Measurements from ENCODE around the gene MTPN.

MTPN gene, protein sequence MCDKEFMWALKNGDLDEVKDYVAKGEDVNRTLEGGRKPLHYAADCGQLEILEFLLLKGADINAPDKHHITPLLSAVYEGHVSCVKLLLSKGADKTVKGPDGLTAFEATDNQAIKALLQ

DNA sequence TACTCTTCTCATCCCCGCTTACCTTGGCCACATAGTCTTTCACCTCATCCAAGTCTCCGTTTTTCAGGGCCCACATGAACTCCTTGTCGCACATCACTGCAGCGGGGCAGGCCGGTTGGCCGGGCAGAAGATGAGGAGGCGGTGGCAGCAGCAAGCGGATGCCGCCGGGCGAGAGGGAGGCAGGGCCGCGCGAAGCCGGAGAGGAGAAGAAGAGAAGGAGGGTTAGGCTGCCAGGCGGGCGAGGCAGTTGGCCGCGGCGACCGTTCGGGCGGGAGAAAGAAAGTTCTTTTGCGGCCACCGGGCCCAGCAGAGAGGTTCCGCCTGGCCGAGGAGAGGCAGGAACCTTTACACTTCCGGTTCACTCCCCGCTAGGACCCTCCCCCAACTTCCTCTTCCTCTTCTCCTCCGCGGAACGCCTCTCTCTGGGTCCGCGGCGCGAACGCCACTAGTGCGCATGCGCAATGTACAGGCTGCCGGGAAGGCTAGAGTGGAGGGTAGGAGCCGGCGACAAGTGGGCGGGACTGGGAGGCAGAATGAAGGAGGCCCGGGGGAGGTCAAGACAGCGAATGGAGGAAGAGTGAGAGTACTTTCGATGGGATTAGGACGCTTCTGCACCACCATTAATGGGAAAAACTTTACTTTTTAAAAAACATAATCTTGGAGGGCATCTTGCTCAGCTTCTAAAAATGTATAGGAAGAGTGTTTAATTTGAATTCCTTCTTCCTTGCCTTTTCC is at the start of gene MTPN:
MTPN (minus strand) TSS at position 353 of the 735 bp plus-strand sequence; CDS start at position 94, 259 bp downstream.
- DNase-seq, result peak; percentile 96

DNA sequence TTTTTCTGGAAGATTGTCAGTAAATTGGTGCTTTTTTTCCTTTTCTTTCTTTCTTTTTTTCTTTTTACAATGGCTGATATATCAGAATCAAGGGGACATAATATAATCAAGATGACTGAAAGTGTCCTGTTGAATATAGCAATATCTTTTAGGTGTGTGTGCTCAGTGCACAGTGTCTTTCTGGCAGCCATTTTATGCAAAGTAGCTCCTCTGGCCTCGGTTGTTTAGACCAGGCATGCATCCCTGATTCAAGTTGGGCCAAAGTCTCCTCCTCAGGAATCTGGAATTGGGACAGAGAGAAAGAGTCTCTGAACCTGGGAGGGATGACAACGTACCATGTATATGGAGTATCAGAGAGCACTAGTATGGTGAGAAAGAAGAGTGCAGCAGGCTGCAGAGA is 49.0 kb upstream of the MTPN start:
- DNase-seq, result no peak

DNA sequence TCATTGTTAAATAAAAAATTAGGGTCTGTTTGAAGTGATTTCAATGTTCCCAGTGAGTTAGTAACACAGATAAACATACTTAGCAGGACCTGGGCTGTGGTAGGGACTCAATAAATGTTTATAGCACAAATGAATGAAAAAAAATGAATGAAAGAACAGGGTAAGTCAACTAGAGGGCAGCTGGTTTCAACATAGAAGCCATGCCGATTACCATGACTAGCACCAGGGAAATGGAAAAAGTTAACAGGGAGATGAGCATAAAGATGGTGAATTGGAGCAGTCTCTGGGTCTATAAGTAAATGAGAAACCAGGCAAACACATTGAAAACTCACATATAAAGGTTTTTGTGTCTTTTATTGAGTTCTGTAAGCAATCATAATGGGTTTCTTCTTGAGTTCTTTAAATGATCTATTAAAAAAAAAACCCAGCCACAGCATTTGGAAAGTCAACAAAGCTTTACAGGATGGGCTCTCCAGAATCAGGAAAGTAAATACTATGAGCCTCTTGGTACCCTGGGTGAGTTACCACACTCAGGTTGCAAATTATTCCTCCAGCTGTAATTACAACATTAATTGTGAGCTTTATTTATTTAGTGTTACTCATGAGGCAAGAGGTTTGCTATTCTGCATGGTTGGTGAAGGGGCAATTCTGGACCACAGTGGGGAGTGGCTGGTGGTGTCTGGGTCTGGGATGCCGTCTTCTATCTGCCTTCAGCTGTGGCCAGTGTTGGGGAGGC is 46.1 kb upstream of the MTPN start:
- no peak for DNase-seq

DNA sequence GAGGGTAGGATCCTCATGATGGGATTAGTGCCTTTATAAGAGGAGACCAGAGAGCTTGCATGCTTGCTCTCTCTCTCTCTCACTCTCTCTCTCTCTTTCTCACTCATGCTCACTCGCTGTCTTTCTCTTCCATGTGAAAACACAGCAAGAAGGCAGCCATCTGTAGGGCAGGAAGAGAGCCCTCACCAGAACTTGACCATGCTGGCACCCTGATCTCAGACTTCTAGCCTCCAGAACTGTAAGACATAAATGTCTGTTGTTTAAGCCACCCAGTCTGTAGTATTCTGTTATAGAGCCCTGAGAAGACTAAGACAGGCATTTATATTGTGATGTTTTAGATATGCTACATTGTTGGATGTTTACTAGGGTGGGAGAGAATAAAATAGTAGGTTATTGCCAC is 43.4 kb upstream of the MTPN start:
- DNase-seq, result no peak

DNA sequence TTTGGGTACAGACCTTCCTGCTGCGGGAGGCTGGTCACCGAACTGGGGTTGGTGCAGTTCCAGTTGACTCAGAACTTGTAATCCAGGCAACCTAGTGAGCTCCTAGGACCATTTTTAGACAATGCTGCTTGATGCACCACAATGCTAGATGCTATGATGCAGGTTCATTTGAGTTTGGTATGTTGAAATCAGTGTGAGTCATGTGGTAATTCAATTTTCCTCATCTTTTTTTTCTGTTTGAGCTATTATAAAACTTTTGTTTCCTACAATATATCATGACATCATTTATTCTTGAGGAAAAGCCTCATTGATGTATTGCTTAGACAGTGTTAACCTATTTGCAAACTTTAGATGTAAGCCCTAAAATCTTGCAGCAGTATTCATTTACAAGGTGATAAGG is 40.9 kb upstream of the MTPN start:
- no peak for DNase-seq

DNA sequence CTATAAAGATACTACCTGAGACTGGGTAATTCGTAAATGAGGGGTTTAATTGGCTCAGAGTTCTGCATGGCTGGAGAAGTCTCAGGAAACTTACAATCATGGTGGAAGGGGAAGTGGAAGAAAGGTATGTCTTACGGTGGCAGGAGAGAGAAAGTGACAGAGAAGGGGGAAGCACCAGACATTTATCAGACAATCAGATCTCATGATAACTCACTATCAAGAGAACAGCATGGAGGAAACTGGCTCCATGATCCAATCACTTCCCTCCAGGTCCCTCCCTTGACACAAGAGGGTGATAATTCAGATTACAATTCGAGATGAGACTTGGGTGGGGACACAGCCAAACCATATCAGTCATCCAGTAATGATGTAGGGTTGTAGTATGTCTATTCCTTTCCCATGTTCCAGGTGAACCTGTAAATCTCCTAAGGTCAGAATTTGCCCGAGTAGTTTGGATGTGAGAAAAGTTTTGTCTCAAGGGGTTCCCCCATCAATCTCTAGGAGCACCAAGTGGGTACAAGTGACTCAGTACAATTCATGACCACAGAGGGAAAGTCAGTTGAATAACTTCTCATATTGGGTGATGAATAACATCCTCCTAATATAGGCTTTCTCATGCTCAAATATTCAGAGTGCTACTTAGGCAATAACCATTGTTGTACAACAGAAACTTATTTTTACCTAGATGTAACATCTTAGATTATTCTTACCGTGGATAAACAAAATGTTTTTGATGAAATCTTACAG is 39.7 kb upstream of the MTPN start:
- no peak for DNase-seq

DNA sequence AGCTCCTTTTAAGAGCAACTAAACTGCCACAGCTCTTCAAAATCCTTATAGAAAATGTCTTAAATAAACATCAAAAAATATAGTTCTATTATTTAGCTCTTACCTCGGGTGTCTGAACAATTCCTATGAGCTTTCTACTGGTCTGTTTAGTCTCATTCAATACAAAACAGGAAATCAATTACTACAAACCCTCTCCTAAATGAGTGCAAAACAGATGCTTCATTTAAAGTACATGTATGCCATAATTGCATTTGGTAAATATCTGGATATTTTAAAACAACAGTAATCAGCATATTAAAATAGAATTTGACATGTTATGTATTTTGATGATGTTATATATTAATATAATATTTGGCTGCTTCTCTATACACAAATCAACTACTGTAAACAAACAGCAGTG is 38.5 kb upstream of the MTPN start:
- no peak for DNase-seq

DNA sequence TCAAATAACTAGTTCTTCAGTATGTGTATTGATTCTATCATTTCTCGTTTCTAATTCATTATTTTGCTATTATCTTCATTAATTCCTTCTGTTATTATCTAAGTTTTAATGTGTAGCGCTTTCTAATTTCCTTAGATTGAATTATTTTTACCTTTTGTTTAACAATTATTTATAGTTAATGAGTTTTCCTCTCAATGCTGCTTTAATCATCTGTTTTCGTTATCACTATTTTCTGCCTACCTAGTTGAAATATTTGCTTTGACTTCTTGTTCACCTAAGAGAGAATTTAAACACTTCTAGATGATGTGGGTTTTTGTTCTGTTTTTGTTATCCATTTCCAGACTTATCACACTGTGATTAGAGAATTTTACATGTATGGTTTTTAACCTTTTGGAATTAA is 37.5 kb upstream of the MTPN start:
- no peak for DNase-seq

DNA sequence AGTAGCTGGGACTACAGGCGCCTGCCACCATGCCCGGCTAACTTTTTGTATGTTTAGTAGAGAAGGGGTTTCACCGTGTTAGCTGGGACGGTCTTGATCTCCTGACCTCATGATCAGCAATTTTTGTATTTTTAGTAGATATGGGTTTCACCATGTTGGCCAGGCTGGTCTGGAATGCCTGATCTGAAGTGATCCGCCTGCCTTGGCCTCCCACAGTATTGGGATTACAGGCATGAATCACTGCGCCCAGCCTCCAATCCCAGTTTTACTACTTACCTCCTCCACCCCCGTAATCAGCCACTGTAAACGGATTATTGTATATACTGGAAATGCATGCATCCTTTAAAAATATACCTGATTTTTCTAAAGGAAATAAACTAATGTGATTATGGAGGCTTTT is 35.1 kb upstream of the MTPN start:
- no peak for DNase-seq

DNA sequence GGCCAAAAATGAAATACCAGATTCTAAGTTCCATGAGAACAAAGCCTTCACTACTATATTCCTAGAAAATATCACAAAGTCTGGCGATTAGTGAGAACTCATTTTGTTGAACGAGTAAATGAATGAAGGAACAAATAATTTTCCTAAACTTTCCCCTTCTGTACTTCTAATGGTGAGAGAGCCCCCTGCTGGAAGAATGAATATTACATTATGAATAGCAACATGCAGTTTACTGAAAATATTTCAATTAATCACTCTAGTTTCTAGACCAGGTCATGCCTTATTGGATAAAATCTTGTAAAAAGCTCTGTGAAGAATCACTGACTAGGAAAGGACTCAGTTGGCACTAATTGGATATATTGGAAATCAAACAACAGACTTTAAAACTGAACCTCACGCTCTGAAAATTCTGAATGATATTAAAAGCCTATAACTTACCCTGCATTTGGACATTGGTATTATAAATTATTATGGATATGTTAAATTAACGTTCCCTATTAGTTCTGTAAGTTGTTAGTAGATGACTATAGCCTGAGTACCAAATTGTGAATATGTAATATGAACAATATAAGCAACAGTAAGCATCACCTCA is 32.4 kb upstream of the MTPN start:
- no peak for DNase-seq

DNA sequence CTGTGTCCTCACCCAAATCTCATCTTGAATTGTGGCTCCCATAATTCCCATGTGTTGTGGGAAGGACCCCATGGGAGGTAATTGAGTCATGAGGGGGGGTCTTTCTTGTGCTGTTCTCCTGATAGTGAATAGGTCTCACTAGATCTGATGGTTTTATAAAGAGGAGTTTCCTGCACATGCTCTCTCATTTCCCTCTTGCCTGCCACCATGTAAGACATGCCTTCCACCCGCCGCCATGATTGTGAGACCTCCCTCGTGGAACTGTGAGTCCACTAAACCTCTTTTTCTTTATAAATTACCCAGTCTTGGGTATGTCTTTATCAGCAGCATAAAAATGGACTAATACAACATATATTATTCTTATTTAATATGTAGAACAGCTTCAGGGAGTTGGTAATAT is 29.0 kb upstream of the MTPN start:
- no peak for DNase-seq

DNA sequence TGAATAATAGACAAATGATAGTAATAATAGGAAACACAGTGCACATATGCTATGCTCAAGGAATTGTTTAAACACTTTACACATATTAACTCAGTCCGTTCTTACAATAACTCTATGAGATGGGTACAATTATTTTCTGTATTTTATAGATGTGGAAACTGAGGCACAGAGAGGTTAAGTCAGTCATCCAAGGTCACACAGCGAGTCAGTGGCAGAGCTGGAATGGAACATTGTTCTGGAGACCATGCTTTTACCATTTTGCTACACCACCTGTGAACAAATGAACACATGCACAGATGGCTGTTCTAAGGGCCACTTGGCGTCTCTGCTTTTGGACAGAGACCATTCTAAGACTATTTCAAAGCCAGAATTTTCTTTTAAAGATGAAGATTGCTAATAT is 26.9 kb upstream of the MTPN start:
- no peak for DNase-seq

DNA sequence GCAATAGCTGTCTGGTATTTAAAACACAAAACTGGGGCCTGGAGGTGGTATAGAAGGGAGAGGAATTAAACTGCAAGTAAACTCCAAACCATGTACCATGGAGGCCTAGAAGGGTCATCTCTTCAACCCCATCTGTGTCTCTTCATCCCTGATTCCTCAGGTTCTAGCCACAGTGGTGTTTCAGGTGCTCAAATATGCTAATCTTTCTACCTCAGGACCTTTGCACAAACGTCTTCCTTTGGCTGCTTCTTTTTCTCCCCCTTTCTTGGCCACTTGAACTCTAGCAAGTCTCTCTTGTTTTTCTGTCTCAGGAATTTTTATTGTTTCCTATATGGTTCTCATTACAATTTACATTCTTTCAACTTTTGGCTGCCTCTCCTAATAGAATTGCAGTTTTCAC is 25.6 kb upstream of the MTPN start:
- DNase-seq, result no peak

DNA sequence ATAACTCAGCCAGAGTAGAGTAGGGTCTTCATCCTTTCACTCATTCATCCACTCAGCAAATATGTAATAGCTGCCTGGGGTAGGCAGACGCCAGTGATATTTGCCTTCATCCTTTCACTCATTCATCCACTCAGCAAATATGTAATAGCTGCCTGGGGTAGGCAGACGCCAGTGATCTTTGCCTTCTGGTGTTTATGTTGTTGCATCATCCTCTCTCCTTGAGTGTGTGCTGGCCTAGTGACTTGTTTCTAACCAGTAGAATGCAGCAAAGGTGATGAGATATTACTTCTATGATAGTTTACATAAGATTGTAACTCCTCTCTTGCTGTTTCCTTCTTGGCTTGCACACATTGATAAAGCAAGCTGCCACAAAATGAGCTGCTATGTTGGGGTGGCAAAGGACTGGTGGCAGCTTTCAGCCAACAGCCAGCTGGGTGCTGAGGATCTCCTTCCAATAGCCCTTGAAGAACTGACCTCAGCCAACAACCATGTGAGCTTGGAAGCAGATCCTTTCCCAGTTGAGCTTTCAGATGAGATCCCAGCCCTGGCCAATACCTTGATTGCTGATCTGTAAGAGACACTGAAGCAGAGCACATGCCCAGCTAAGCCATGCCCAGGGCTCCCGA is 23.2 kb upstream of the MTPN start:
- DNase-seq, result no peak

DNA sequence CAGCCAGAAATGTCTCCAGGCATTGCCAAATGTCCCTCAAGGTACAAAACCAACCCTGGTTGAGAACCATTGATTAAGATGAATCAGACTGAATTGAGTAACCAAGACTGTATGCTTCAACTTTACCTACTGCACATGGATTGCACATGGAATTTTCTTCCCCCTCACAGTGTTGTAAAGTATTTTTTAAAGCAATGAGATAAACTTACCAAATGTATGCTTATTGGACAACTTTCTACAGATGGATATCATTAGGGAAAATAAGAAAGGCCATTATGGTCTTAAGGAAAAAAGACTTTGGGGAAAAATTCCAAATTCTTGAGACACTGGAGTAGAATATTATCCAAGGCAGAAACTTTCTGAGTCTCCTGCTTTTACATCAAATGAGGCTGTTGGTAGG is 20.9 kb upstream of the MTPN start:
- no peak for DNase-seq

DNA sequence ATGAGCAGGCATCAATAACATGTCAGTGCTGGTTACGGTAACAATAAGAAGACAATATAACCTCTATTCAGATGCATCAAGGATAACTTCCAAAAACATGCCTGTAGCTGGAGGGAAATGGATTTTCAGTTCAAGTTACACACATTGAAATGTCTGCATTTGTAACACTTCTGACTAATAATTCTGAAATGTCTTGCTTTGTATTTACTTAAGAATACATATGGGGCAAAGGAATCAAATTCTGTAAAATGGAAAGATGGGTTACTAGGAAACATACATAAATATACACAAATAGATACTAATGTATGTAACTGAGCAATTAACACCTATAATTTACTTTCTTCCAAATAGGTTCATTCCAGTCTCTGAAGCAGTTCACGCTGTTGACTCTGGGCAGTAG is 18.6 kb upstream of the MTPN start:
- DNase-seq, result no peak

DNA sequence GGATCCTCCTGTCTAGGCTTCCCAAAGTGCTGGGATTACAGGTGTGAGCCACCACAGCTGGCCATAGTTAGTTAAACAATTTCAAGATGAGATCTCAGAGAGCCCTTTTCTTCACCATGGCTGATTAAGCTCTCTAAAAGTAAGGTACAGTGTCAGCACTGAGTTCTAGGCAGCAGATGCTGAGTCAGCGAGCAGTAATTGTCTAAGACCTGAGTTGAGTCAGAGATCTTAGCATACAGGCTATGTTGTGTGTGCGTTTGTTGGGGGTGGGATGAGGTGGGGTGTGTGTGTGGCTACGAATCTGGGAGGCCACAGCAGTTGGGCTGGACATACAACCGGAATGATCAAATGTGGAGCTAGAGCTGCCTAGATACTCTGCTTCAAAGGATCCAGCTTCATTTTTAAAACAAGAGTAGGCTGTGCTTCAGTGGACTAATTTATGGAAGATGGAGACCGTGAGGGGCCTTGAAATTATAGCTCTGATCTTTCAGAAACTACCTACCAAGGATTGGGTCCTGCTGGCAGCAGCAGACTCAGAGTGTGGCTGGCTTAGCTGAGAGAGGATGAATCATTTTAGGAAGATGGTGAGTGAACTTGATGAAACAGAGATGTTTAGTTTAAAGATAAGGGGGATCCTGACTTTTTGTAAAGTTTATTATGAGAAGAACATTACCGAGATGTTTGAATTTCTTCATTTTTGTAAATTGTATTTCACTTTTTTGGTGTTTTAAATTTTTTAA is 17.5 kb upstream of the MTPN start:
- no peak for DNase-seq

DNA sequence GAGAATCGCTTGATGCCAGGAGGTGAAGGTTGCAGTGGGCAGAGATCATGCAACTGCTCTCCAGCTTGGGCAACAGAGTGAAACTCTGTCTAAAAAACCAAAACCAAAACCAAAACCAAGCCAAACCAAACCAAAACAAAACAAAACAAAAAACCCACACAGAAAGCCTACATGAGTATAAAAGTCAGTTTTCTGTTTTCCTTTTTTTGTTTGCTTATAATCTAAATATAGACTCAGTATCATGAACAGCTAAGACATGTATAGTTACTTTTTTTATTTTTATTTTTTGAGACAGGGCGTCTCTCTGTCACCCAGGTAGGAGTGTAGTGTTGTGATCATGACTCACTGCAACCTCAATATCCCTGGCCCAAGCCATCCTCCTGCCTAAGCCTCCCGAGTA is 16.8 kb upstream of the MTPN start:
- DNase-seq, result no peak

DNA sequence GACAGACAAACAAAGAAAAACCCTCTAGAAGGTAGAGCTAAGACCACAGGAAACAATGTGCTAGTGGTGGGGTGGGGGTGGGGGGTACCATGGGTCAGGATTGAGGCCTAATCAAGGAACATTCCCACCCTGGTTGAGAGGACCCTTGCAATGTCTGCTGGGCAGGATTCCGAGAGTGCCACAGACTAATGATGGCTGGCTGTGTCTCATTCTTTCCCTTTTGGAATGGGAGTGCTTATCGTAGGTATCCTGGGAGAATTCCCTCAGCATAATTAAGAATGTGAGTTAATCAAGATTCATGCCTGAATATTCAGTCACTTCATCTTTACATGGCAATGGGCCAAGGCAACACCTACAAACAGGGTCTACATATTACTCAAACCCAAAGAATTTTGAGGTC is 14.7 kb upstream of the MTPN start:
- DNase-seq, result no peak

DNA sequence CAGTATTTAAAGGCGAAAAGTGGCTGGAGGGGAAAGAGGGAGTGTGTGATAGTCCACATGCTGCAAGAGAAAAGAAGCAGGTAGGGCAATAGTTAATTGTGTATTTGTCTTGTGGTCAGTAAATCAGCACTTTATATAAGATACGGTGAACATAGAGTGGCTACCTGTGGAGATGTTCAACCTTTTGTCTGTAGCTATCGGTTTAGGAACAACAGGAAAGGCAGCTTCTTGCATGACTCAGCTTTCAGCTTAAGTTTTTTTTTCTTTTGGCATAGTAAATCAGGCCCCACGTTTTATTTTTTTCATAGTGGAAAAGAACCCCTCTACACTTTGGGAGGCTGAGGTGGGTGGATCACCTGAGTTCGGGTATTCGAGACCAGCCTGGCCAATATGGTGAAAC is 14.2 kb upstream of the MTPN start:
- DNase-seq, result no peak

DNA sequence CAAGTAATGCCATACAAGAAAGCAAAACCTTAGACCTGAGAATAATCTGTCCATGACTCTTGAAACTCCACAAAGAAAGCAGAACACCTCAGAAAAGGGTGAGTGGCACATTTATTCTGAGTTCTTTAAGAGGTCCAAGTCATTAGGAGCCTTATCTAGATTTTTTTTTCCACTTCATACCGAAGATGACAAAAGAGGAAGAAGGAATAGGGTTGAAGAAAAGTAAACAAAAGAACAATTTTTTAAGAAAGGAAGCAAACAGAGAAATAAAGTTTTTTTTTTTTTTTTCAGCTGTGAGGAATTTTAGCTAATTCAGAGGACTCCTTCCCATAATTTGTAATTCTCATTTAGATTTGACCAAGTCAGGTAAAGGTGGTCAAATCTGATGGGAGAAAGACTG is 13.1 kb upstream of the MTPN start:
- DNase-seq, result no peak

DNA sequence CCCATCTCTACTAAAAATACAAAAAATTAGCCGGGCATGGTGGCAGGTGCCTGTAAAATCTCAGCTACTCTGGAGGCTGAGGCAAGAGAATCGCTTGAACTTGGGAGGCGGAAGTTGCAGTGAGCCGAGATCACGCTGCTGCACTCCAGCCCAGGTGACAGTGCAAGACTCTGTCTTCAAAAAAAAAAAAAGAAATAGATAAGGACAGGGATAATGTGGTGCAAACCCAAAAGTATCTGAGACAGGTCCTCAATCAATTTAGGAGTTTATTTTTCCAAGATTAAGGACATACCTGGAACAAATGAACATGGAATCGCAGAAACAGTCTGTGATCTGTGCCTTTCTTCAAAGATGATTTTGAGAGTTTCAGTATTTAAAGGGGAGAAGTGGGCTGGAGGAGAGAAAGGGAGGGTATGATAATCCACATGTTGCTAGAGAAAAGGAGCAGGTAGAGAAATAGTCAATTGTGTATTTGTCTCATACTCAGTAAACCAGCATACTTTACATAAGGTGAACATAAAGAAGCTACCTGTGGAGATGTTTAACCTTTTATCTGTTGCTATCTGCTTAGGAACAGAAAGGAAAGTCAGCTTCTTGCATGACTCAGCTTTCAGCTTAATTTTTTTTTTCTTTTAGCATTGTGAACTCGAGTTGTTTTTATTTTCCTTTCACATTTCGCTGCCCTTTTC is 4.9 kb upstream of the MTPN start:
- no peak for DNase-seq

Measured in activated gamma-delta T cell treated with Interleukin-2 at 50 U/mL for 16 hours (primary cell).